ENCODE results near the gene AP4B1. TPM values are rescaled to one million over a fixed set of nuclear protein-coding genes. Genes with fewer than 3 reads are reported as not detected.

AP4B1 gene
- total RNA-seq, 4 donors from 2014 or later = 7.1 to 21.9 (median 12.6) TPM

- ATAC-seq = no peak
These were observed 12.4 kb upstream of the AP4B1 start for GRCh38 chr1:113916974-113917373.

GRCh38 chr1:113913887-113914664 is 9.5 kb upstream of the AP4B1 start:
- Histone ChIP-seq H3K27ac (no peak overlapping the region), H3K36me3 (peaks cover 0 to 26% of the 10 kb centered on the region in 2 donors), H3K9me3 (no peaks in the 10 kb centered on the region), H3K4me3 (no peak overlapping the region), H3K27me3 (no peaks in the 10 kb centered on the region), H3K4me1 (peaks cover 3 to 17% (median 8%) of the 10 kb centered on the region in 3 donors)
- no peak for TF ChIP-seq EP300 (IDR thresholded peaks at IDR 0.05)
- ATAC-seq = no peak
- 85 to 88% methylated on average over 4 to 5 of the region's 5 CpGs for WGBS, 2 donors (ENCODE audit: low coverage in 1 of 2)

More at GRCh38 chr1:113916974-113917373, 12.4 kb upstream of the AP4B1 start:
- no peak overlapping the region for H3K27ac ChIP-seq
- TF ChIP-seq EP300 (IDR thresholded peaks at IDR 0.05) (no peak), CTCF (IDR thresholded peaks at IDR 0.05) (no peak), POLR2AphosphoS5 (IDR thresholded peaks at IDR 0.05) (no peak), POLR2A (IDR thresholded peaks at IDR 0.05) (no peak)
- no peaks in the 10 kb centered on the region for H3K9me3 ChIP-seq
- H3K36me3 ChIP-seq = peaks cover 0 to 2% of the 10 kb centered on the region in 2 donors
- H3K27me3 ChIP-seq = no peaks in the 10 kb centered on the region
- H3K4me3 ChIP-seq = no peak overlapping the region
- H3K4me1 ChIP-seq = peaks cover 3 to 15% (median 8%) of the 10 kb centered on the region in 3 donors
- WGBS, 2 donors (ENCODE audit: low coverage in 1 of 2) = 100% methylated on average over 4 of the region's 5 CpGs; no CpG with 5 or more reads in 1 of the 2 donors

GRCh38 chr1:113913312-113913668 is 8.7 kb upstream of the AP4B1 start:
- H3K27ac ChIP-seq = peak overlapping the region; percentile 63 to 80 (median 73)
- peaks cover 0 to 33% of the 10 kb centered on the region in 2 donors for H3K36me3 ChIP-seq
- no peak overlapping the region for H3K4me3 ChIP-seq
- H3K9me3 ChIP-seq = no peaks in the 10 kb centered on the region
- TF ChIP-seq EP300 (IDR thresholded peaks at IDR 0.05) (no peak), POLR2A (IDR thresholded peaks at IDR 0.05) (no peak), POLR2AphosphoS5 (IDR thresholded peaks at IDR 0.05) (no peak), CTCF (IDR thresholded peaks at IDR 0.05) (no peak)
- ATAC-seq = no peak
- H3K4me1 ChIP-seq = peaks cover 3 to 17% (median 8%) of the 10 kb centered on the region in 3 donors
- WGBS, 2 donors (ENCODE audit: low coverage in 1 of 2) = 22 to 25% methylated on average over 2 of the region's 3 CpGs
- H3K27me3 ChIP-seq = no peaks in the 10 kb centered on the region

GRCh38 chr1:113912594-113913311 is 8.2 kb upstream of the AP4B1 start:
- 6 to 22% methylated on average over 5 to 6 of the region's 6 CpGs for WGBS, 2 donors (ENCODE audit: low coverage in 1 of 2)
- peak overlapping the region; percentile 63 to 80 (median 73) for H3K27ac ChIP-seq
- no peaks in the 10 kb centered on the region for H3K27me3 ChIP-seq
- ATAC-seq = peak; percentile 86
- H3K36me3 ChIP-seq = peaks cover 0 to 38% of the 10 kb centered on the region in 2 donors
- H3K9me3 ChIP-seq = no peaks in the 10 kb centered on the region
- no peak overlapping the region for H3K4me3 ChIP-seq
- TF ChIP-seq POLR2A (IDR thresholded peaks at IDR 0.05) = no peak
- no peak for TF ChIP-seq POLR2AphosphoS5 (IDR thresholded peaks at IDR 0.05)
- no peak for TF ChIP-seq CTCF (IDR thresholded peaks at IDR 0.05)
- TF ChIP-seq EP300 (IDR thresholded peaks at IDR 0.05) = no peak
- H3K4me1 ChIP-seq = peaks cover 3 to 17% (median 8%) of the 10 kb centered on the region in 3 donors

- TF ChIP-seq EP300 (IDR thresholded peaks at IDR 0.05) = no peak
- TF ChIP-seq CTCF (IDR thresholded peaks at IDR 0.05) = no peak
- TF ChIP-seq POLR2A (IDR thresholded peaks at IDR 0.05) = no peak
- no peak for TF ChIP-seq POLR2AphosphoS5 (IDR thresholded peaks at IDR 0.05)
- H3K36me3 ChIP-seq = peaks cover 0 to 46% of the 10 kb centered on the region in 2 donors
- H3K4me1 ChIP-seq = peaks cover 5 to 40% (median 18%) of the 10 kb centered on the region in 3 donors
- H3K4me3 ChIP-seq = peak overlapping the region; percentile 55 to 84
- no peaks in the 10 kb centered on the region for H3K27me3 ChIP-seq
- no peak for ATAC-seq
- no peaks in the 10 kb centered on the region for H3K9me3 ChIP-seq
- WGBS, 2 donors (ENCODE audit: low coverage in 1 of 2) = 0% methylated on average over 3 to 5 of the region's 17 CpGs
- H3K27ac ChIP-seq = peak overlapping the region; percentile 31 to 95 (median 93)
These were observed 849 bp upstream of the AP4B1 start for GRCh38 chr1:113905435-113905861.

Data from gastroesophageal sphincter (tissue), 4 donors.